Daoy (cell line): ENCODE results near the gene LSM10. TPM values are rescaled to one million over a fixed set of nuclear protein-coding genes. Genes with fewer than 3 reads are reported as not detected.

Experiments used
- DNase-seq: peaks from one replicate; pipeline ENCODE4 v3.0.0-alpha.2; 2015; ENCODE audit warnings: low read depth
- total RNA-seq: library from RNA; depleted of rRNA; stranded (reverse); fragments of >200 nt; shearing (Covaris generic); gene quantifications from 2 replicates; pipeline ENCODE4 v1.2.3, GENCODE V29; 2014

LSM10 gene
- total RNA-seq, 1 experiment from 2014 or later = 5.1 TPM

DNA sequence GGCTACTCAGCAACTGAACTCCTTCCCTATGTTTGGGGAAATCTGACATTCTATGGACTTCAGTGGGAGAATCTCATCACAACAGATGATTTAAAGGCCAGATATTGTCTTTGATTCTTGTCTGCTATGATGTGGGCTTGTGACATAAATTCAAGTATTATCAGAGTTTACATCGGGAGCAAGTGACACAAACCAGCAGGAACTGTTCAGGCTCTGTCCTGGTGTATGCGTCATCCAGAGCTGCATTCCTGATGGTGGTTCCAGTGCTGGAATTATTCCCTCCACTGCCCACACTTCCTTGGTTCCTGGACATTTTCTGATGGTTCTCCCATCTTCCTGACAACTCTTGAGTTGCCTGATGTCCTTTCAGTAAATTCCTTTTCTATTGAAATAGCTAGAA, 10.8 kb upstream of the LSM10 start:
- peak; percentile 65 for DNase-seq

DNA sequence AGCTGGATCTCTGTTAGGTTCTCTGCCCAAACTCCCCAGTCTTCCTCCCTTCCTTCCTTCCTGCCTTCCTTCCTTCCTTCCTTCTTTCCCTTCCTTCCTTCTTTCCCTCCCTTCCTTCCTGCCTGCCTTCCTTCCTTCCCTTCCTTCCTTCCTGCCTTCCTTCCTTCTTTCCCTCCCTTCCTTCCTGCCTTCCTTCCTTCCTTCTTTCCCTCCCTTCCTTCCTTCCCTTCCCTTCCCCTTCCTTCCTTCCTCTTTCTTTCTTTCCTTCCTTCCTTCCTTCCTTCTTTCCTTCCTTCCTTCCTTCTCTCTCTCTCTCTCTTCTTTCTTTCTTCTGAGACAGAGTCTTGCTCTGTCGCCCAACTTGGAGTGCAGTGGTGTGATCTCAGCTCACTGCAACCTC, 8.7 kb upstream of the LSM10 start:
- no peak for DNase-seq

DNA sequence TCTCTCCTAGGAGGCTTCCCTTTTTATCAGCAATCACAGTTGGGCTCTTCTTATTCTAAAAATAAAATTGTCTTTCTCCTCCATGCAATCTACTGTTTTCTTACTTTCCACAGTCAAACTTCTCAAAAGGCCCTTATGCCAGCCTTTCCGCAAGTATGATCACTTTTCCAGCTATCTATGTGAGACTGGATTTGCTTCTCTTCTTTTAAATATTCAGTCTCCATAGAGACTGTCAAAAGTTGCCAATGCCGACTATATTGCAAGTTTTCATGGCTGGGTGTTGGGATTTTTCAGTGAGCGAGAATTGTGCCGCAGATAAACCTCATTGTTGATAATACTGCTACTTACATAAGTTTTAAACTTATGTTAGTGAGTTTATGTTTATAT, 4.8 kb upstream of the LSM10 start:
- no peak for DNase-seq

DNA sequence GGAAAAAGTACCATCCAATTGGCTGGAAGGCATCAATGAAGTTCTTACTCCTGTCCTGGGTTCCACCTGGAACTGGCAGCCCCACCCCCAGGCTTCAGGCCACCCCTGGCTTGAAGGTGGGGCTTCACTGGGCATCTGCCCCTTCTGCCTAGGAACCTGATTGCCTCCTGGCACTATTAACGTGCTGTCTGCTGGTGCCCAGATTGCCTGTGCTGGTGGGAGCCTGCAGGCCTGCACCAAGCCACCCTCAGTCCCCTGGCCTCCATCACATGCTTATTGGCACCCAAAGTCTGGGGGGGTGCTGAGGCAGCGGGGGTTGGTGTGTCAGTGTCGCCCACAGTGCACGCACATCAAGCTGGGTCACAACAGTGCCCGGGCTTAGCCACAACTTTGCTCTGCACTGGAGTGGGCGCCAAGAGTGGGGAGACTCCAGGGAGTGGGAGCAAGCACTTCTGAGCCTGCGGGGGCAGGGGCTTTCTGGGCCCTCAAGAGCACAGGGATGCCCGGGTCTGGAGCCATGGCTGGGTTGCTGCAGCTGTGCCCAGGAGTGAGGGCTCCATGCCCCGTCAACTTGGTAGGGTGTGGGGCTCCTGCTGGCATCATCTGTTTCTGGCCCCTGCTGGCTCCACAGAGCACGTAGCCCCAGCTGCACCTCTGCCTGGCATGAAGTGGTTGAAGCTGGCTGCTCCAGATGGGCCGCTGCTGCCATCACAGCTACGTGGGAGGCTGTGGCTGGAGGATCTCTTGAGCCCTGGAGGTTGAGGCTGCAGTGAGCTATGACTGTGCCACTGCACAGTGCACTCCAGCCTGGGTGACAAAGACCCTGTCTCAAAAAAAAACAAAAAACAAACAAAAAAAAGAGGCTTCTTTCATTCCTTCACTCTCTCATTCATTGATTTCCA, 4.1 kb upstream of the LSM10 start:
- DNase-seq = no peak

DNA sequence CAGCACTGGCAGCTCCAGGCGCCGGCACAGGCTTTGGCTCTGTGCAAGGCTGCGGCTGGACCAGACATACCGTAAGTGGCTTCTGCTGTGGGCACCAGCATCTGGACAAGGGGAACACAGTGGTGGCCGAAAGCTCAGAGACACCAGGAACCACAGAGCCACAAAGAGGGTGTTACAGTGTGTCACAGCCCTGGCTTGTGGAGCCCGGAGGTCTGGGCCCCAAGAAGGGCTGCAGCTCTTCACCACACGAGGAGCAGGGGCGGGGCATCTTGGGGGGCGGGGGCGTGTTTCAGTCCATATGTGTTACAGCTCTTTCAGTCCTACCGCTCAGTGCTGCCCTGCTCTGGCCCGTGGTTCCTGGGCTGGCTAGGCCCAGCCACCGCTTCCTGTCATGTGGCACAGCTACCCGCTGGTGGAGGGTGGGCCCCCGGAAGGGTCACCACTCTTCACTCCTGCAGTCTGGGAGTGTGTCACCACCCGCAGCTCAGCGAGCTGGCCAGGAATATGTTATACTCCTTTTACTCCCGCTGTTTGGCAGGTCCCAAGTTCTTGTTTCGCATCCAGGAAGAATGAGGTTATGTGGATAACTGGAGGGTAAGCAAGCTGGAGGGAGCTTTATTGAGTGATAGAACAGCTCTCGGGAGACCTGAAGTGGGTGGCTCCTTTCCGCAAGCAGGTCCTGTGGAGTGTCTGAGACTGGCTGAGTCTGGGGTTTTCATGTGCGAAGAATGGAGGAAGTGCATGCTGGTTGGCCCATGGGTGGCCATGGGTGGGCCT, 3.3 kb upstream of the LSM10 start:
- DNase-seq = peak; percentile 94

DNA sequence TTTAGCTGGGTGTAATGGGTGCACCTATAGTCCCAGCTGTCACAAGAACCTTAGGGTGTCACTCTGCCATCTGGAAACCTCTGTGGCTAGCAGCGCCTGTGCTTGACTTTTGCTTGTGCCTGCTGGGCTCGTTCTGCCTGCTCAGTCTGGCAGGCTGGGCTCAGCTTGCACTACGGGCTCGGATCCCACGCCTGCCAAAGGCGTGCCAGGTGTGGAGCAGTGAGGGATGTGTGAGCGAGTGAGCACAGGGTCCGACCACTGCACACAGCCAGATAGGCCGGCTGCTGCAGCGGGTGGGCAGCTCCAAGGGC, 2.8 kb upstream of the LSM10 start:
- no peak for DNase-seq

DNA sequence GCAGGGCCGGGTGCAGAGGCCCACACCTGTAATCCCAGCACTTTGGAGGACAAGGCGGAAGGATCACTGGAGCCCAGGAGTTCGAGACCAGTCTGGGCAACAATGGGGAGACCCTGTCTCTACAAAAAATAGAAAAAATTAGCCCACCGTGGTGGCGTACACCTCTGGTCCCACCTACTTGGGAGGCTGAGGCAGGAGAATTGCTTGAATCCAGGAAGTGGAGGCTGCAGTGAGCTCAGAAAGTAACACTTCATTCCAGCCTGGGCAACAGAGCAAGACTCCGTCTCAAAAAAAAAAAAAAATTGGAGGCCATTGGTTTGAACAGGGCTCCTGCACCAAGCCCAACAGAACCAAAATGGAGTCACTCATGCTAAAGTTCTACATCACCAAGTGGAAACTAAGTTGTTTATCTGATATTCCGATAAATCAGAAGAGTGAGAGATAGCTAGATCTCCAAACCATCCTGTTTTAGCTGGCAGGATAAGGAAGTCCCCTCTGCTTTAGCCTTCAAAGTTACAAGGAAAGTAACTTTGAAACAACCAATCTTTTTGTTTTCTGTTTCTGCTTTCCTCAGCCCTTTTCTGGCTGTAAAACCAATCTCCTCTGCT, 766 bp upstream of the LSM10 start:
- no peak for DNase-seq

DNA sequence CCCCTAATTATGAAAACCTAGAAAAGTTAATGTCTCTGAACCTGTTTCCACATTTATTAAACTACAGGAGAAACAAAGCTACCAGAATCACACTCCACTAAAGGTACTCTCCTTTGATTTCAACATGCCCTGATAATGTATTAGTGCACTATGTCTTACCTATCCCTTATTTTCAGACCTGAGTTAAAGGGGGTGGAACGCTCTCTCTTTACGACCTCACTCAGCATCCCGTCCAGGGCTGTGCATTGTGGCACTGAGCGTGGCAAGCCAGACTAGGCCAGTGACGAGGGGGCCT, 678 bp downstream of the LSM10 start:
- no peak for DNase-seq

DNA sequence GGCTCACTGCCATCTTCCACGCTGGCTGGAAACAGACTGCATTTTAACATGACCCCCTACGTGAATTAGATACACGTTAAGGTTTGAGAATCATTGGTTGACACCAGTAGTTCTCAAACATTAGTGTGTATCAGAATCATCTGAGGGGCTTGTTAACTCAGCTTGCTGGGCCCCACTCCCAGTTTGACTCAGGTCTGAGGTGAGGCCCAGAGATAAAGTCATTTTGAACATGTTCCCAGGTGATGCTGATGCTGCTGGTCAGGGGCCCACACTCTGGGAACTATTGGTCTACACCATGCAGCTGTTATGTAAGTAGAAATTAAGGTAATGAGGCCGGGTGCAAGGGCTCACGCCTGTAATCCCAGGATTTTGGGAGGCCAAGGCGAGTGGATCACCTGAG, 1.3 kb downstream of the LSM10 start:
- no peak for DNase-seq

DNA sequence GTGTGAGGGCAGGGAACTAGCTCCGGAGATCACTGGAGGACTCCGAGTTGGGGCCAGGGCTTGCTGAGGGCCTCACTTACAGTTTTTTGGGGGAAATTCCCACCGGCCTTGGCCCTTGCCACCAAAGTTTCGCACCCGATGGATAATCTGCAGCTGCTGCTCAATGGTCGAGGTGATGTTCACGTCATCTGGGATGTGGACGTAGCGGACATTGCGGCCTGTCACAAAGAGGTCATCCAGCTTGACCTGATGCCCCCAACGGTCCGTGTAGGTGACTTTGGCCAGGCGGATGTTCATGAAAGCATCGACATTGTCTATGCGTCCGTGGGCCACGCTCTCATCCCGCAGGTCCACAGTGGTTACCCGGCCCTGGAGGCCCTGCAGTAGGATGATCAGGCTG, 4.0 kb downstream of the LSM10 start:
- no peak for DNase-seq

DNA sequence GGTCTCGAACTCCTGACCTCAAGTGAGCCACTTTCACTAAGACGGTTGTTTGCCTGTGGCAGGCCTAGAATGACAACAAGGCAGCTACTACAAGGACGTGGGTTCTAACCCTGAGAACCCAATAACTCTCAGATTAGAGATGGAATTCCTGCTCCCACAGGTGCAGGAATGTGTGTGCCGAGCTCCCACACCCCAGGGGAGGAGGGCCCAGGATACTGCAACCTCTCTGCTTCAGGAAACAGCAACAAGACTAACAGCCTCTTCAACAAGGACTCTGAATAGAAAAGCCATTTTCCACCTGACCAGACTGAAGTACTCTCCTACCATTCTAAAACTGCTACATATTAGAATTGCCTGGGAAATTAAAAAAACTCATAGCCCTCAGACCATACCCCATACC, 4.9 kb downstream of the LSM10 start:
- no peak for DNase-seq

DNA sequence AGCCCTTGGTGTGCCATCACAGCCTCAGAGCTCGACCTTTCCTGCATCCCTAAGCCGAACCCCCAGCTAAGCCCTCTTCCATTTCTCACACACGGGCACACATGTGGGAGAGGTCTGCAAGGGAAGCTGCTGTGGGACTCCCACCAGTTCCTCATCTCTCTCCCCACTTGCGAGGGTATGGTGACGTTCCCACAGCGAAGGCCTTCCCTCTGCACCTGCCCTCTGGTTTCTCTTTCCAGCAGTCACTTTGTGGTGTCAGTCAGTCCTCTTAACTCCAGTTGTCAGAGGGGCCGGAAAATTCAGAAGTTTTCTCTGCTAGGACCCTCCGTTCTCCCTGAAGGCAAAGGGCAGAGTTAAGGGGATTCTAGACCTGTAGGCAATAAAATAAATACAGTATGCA, 6.4 kb downstream of the LSM10 start:
- no peak for DNase-seq

DNA sequence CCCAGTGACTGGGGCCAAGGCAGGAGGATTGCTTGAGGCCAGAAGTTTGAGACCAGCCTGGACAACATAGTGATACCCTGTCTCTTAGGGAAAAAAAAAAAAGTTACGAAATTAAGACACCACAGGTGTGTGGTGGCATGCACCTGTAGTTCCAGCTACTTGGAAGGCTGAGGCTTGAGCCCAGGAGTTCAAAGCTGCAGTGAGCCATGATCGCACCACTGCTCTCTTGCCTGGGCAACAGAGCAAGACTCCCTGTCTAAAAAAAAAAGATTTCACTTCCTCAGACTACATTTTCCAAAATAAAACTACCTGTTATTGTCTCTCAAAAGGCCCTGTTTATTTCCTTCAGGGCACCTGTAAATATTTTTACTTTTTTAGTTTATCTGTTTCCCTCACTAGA, 7.3 kb downstream of the LSM10 start:
- DNase-seq = no peak

DNA sequence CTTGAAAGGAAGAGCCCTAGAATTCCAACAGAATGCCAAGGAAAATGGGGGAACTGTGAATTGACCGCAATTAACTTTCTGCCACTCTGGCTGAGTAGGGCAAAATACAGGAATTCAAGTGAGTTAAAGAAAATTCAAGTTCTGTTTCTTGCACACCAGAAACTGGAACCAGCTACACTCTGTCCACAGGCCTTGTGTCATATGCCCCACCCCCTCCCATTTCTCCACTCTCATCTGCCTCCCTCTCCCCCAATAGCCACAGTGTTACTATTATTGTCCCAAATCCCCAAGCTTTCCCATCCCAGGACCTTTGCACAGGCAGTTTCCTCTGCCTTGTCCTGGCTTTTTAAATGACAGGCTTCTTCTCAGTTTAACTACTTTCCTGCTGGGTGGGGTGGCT, 7.7 kb downstream of the LSM10 start:
- DNase-seq = no peak

DNA sequence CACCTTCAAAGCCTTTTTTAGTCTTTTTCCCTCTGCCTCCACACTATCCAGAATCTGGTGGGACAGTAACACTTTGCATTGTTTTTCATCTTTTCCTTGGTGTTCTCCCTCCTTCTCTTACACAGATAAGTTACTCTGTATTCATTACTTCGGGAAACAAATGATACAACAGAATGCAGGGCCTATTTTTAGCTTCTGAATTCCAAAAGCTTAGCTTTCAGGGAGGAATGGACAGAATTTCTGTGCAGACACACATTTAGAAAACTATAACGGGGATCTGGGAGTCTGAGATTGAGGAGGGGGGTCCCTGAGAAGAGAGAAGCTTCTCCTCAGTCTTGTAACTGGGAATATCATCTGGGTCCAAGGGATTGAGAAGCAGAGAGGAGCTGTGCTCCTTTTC, 8.4 kb downstream of the LSM10 start:
- DNase-seq = no peak

DNA sequence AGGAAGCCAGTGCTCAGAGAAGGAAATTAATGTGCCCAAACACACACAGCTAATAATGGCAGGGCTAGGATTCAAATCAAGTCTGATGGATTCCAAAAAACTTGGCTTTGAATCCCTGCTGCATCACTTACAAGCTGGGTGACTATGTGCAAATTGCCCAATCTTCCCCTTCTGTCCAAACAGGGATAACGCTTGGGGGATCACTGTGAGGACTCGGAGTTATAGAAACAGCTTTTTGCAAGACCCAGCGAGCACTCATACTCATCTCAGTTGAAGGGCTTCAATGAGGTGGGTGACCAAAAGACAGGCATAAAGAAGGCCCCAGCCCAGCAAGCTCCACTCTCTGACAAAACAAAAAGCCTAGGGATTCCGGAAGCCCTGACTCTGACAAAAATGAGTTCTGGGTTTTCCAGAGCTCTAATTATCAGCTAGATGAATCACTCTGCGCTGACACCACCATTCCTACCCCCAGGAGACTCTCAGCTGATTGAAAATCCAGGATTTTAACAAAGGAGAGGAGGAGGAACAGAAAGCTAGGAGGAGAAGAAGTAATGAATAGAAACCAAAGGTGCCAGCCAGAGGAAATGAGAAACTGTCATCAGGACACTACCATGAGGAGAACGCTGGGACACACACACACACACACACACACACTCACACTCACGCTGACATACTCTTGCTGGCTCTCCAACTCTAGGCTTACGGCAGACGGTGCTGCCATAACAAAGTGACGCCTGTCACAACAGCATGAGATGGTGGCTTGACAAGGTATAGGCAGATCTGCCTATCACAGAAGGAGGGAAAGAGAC, 10.4 kb downstream of the LSM10 start:
- DNase-seq = peak; percentile 85

DNA sequence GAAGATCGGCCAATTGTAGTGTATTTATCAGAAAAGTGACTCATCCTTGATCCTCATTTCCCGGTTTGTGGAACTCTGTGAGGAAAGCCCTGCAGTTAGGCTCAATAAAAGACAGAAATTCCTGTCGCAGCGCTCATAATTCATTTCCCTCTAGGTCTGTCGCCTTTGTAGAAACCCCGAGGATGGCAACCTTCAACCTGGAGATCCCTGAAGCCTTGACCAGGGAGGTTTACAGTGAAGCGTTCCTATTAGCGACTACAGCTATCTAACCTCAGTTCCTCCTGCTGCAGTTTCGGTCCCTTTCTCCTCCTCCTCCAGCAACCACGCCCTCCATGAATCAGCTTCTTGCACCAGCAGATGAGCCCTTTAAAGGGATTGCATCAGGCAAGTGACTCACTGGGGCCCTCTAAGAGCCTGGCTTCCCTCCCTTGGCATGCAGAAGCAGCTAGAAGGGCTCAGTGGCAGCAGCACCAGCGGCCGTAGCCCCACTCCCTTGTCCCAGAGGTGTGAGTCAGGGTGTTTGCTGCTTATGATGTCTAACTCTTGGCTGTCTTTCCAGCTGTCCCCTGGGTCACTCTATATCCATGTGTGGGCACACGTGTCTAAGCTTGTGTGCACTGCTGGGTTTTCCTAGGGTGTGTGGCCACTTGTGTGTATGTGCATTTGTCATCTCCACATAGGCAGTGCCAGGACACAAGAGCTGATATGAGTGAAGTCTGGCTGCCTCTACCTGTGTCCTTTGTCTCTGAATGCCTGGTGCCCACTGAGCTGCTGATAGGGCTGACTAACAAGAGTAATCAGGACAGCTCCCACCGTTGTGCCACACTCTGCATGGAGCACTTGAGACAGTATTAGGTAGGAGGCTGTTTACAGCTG, 11.2 kb downstream of the LSM10 start:
- DNase-seq = peak; percentile 100

DNA sequence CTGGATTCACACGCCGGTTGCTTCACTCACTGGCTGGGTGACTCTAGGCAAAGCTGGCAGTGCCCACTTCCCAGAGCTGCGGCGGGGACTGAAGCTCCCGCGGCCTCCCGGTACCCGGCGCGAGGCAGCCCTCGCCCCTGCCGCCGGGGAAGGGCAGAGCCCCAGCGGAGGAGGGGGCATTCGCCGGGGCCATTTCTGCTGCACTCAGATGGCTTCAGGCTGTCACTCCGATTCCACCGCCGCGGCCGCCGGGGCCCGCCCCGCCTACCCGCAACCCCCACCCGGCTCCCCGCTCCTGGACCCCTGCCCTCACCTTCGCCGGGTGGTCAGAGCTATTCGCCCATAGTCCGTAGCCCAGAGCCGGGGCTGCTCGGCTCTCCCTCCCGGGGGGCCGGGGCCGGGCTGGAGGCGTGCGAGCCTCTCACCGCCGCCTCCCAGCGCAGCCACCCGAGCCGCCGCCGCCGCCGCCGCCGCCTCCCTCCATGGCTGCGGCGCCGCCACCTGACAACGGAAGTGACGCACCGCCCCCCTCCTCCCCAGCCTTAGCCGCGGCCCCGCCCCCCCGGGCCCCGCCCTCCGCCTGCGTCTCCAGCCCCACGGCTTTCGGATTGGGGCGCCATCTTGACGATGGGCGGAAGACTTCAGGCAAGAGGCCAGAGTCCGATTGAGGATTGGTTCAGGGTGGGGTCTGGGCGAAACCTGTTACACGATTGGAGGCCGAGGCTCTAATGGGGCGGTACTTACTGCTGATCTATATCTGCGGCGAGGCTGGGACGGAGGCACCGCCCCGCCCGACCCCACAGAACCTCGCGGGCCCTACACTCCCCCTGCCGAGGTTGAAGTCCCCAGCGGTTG, 12.1 kb downstream of the LSM10 start, which contains the start of gene STK40:
STK40 (minus strand) TSS at position 515 of the 855 bp plus-strand sequence. CDS start 24,592 bp downstream, outside the sequence.
- peak; percentile 99 for DNase-seq

DNA sequence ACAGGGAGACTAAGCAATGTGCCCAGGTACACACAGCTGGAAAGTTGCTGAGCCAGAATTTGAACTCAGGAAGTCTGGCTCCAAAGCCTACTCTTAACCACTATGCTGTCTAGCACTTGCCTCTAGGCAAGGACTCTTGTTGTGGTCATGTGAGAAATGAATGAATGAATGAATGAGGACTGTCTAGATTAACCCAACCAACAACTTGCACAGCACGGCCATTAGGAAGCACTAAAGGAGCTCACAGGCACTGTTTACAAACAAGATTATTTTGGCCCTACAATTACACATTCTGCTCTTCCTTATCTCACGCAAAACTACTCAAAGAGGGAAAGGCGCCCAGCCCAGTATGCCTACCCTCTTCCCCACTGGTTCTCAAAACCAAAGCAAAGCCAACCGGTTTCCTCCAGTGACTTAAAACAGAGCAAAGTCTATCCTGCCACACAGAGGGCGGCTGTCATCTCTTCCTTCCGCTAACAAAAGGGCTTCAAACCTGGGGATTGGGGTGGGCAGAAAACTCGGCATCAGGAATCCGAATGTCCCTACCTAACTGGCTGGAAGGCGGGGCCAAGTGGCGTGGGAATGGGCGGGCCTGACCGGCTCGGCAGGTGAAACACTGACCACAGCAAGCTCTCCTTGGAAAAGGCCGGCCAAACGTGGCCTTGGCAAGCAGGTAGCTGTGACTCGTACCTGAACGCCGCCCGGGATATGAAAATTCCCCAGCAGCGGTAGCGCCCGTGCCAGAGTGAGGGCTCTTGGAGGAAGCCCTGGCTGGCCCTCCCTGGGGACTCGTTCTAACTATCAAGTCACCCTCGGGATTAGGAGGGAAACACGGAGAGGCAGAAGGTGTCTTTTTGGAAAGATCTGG, 12.9 kb downstream of the LSM10 start:
- DNase-seq = peak; percentile 55
